HG03442 (cell line): ENCODE data around the gene APOB.

Source experiments
- ATAC-seq: cut with Tn5 transposase; IDR thresholded peaks from one replicate; pipeline ENCODE4 v1.9.1; 2021; ENCODE audit warnings: mild to moderate bottlenecking, moderate library complexity; ENCODE audit not compliant: unreplicated experiment

The APOB gene

DNA sequence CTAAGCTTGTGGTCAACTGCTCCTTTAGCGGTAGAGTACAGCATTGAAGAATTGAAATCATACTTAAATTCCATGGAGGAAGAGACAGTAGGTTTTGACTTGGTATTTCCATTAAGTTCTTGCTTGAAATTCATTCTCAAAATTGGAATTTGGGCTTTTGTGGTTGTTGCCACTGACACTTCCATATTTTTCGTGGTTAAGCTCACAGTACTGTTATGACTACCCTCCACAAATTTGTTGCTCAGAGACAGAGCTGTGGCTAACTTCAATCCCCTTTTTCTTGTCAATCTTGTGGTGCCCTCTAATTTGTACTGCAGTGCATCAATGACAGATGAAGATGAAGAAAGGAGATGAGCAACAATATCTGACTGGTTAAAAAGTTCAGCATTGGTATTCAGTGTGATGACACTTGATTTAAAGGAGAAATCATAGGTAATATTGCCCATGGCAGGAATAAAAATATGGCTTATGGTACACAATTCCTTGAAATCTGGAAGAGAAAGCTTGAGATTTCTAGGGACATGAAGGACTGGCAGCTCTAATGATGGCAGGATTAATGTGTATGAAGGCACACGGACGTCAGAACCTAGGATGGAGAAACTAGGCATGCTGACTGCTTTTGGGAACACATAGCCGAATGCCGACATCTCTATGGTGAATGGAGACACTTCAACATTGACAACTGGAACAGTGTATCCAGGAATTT, 37.3 kb downstream of the APOB start:
- no peak for ATAC-seq

DNA sequence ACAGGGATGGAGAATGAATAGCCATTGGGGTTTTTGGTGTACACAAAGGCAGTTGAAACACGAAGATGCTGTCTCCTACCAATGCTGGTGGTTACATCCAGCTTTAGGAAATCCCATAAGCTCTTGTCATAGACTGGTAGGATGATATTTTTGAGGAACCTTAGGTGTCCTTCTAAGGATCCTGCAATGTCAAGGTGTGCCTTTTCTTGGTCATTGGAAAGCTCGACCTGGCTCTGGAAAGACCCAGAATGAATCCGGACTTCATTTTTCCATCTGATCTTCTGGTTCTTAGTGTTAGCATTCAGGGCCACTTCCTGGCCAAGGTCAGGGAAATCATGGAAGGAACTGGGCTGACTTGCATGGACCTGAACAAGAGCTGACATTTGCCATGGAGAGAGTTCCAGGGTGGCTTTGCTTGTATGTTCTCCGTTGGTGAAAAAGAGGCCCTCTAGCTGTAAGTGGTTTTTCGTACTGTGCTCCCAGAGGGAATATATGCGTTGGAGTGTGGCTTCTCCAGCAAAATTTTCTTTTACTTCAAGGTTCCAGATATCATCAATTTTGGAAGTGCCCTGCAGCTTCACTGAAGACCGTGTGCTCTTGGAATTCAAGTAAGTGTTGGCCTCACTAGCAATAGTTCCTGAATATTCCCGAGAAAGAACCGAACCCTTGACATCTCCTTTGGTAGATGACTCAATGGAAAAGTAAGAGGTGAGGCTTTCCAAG, 38.0 kb downstream of the APOB start:
- no peak for ATAC-seq

DNA sequence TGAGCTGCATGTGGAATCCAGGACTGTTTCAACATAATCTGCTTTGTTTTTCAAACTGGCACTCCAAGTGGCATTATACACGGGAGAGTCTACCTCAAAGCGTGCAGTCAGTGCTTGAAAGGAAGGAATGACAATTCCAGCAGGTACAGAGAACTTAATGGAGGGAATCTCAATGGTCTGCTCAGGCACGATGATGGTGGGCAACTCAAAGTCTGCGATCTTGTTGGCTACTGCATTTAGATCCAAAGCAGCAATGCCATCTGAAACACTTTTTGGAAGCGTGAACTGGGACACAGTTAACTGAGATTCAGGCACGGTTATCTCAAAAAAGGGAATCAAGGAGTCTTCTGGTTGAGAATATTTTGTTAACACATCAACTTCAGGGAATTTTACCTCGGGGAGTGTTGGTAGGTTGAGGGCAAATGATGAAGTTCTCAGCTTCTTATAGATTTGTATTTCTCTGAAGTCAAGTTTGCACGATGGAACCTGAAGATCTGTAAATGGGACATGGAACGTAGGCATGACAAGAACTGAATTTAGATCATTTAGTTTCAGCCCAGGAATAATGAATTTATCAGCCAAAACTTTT, 38.7 kb downstream of the APOB start:
- no peak for ATAC-seq

DNA sequence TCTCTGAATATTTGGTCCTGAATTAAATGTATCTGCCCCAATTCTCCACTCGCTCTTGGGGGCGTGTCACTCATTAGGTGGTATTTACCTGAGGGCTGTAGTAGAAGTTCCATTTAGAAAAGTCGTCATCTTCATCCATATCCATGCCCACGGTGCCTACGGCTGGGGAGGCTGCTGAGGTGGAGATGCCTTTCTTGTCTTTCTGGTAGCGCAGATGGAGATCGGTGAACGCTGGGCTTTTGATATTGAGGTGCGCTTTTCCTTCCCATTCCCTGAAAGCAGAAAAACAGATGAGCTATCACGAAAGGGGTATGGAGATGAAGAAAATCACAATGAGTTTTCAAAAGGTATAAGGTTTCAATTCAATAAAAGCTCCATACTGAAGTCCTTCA, 39.7 kb downstream of the APOB start:
- ATAC-seq = no peak

DNA sequence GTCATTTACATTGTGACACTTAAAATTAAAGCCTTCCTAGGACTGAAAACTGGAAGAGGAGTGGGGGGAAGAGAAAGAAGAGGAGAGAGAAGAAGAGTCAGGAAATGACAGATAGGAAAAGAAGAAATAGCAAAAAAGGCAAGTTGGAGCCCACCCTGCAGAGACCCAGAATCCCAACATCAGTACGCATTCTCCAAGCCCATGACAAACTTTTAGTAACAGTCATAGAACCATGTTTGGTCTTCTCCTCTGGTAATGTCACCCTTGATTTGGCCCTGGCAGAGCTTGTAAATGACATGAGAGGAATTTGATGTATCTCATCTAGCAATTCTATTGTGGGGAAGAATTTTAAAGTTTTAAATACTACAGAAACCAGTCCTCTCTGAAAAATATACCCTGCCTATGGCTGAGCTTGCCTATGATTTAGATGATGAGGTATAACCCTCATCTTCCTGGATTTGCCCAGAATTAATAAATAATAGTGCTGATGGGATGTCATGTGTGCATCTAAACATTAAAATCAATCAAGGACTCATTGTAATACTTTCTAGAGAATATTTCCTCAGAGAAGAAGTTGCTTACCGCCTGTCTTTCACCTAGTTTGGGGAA, 40.2 kb downstream of the APOB start:
- ATAC-seq = no peak

DNA sequence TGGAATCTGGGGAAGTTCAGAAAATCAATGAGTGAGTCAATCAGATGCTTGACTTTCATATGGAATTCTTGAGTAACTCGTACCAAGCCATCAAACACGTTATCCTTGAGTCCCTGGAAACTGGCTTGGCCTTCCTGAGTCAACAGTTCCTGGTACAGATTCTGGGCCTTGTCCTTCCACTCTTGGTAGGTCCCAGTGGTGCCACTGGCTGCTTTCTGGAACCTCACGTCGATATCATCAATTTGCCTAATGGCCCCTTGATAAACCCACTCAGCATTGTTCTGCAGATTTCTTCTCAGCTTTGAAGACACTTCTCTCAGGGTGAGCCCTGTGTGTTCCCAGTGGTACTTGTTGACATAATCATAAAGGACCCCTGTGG, 41.1 kb downstream of the APOB start:
- ATAC-seq = no peak

DNA sequence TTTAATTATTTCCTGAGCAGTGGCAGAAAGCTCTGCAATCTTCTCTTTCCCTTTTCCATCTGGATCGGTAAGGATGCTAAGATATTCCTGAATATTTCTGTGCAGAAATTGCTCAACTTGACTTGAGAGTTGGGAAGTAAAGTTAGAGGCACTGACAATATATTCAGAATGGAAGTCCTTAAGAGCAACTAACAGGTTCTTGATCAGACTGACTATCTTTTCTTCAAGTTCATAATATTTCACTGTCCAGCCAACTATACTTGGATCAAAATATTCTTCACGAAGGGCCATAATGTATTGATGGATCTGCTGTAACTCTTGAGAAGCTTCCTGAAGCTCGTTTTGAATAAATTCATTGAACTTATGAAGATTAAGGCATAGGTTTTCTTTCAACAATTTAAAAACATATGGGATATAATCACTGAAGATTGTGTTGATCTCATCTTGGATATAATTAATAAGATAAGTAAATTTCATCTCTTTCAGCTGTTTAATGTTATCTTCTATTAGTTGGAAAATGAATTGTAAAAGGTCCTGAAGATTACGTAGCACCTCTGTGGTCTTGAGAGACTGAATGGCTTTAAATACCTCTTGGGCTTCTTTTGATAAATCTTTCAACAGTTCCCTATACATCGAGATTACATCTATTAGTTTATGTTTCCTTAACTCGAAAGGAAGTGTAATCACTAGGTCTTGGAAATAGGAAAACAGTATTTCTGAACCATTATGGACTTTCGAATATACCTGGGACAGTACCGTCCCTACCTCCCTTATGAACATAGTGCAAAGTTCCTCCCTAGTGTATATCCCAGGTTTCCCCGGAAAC, 41.7 kb downstream of the APOB start:
- no peak for ATAC-seq

DNA sequence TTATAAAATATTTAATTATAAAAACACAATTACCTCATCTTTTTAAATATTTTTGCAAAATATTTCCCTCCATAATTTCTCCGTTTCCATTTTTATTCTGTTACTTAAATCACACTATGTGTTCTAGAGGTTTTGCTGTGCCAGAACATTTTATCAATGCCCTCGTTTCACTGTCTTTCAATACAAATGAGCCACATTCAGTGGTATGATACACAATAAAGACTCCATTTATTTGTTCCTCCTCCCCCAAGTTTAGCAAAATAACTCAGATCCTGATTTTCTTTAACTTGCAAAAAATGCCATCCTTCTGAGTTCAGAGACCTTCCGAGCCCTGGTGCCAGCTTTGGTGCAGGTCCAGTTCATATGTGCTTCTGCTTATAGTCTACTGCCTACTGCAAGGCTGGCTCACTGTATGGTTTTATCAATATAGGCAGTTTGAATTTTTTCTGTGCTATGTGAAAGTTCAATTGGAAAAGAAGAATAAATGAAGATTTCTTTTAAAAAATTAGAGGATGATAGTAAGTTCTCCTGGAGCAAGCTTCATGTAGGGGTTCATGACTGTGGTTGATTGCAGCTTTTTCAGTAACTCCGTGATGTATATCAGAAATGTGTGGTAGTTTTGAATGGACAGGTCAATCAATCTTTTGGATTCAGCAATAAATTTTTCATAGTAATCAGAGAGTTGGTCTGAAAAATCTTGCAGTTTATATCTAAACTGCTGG, 42.5 kb downstream of the APOB start:
- ATAC-seq = no peak

DNA sequence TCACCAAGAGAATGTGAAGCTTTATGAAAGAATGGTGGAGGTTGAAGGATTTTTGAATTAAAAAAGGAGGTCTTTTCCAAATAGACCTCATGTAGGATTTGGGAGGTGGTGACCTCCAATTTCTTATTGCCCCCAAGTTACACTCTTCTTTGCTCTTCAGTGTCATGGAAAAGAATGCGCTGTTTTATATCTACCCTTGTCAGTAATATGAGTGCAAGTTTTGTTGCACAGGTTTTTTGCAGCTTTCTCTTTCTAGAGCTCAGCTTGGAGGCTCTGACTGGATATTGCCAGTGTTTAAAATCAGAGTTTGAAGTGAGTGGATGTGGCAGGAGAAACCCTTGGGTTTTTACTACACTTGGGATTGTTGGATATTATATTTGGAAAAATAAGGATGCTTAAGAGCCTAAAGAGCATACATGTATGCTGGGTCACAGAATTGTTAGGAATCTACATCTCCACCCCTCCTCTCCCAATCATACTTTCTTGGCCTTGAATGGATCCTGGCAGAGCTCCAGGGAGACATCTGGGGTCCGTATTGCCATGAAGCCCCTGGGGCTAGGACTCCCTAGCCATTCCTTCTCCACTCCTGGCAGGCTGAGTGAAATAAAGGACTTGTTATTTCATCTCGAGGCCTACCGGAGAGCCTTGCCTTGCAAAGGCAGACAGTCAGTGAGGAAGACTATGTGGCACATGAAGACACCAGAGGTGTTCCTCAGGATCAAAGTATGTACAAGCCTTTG, 43.8 kb downstream of the APOB start:
- no peak for ATAC-seq

DNA sequence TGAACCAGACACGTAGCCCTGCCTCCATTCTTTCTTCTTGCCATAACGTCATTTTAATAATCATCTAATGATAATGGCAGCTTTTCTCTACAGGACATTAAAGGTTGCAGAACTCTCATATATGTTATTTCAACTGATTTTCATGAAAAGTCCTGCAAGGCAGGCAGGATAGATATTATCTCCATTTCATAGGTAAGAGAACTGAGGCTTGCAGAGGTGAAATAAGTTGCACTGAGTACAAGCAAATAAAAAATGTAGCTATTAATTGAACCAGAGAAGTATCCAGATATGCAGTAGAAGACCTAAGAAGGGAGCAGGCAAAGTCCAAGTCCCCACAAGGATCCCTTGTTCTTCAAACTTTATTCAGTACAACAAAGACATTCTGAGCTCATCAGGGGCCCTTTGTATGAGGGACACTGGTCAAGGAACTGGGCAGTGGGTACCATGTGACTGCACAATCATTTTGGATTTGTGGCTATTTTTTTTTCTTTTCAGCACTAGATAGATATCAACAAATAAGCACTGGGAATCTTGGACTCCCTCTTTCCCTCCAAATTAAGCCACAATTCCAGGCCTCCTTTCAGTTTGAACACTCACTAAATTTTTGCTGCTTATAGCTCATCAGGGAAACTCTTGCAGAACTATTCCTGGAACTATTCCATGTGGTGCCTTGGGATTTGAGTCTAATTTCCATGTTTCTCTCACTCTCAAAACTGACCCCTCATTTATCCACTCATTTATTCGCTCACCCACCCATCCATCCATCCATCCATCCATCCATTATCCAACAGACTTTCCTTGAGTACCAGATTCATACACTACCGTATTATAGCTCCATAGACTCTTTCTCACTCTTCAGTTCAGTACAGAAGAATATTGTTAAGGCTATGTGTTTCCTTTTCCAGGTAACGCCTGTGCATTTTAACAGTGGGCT, 44.6 kb downstream of the APOB start:
- ATAC-seq = no peak

DNA sequence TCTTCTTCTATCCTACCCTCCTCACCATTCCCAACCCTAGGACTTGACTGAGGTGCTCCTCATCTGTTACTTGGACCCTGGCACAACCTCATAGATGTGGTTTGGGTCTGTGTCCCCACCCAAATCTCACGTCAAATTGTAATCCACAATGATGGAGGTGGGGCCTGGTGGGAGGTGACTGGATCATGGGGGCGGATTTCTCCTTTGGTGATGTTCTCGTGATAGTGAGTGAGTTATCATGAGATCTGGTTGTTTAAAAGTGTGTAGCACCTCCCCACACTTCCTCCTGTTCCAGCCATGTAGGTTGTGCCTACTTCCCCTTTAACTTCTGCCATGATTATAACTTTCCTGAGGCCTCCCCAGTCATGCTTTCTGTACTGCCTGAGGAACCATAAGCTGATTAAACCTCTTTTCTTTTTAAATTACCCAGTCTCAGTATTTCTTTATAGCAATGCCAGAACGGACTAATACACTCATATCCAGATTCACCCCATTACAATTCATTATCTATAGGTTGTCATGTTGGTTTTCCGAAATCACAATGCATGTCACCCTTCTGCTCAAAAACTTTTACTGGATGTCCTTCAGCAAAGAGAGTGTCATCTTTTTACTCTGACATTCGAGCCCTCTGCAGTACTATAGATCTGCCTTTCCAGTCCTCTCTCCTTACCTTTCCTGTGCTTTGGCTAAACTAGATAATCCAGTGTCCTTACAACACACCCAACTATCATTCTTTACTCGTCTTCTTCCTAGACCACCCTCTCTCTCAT, 45.7 kb downstream of the APOB start:
- no peak for ATAC-seq

DNA sequence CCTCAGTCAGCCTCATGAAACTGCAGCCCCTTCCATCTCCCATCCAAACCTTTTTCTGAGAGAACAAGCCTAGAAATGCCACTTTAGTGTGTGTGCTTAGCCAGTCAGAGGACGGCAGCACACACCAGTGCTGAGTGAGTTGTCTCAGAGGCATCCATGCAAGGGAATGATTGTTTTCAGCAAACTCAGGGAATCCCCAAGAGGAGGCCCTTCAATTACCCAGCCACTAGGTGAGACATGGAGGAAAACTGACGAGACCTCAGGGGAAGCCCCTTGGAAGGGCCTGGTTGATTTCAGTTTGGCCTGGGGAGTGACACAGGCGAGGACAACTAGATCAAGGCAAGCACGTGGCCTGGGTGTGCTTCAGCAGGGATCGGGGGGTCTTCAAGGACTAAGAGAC, 49.7 kb downstream of the APOB start:
- peak; percentile 34 for ATAC-seq

DNA sequence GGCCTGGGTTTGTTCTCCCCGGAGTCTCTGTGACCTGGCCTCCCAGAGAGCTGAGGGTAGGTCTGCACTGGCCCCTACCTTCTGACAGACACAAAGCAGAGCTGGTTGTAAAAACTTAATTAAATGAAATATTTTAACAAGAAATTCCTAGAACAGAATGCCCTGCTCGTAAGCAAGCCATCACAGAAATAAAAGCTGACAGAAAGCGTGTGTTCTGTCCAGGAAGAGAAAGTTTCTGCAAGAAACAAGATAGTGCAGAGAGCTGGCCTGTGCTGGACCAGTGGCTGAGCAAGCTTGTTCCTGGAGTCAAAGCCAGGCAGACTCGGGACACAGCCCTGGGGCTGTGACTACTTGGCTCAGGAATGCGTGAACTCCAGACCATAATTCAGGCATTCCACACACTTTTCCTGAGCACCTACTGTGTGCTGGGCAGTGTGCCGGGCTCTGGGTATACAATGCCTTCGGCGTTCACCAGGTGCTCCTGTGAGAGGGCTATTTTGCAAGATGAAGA, 51.6 kb downstream of the APOB start:
- no peak for ATAC-seq

DNA sequence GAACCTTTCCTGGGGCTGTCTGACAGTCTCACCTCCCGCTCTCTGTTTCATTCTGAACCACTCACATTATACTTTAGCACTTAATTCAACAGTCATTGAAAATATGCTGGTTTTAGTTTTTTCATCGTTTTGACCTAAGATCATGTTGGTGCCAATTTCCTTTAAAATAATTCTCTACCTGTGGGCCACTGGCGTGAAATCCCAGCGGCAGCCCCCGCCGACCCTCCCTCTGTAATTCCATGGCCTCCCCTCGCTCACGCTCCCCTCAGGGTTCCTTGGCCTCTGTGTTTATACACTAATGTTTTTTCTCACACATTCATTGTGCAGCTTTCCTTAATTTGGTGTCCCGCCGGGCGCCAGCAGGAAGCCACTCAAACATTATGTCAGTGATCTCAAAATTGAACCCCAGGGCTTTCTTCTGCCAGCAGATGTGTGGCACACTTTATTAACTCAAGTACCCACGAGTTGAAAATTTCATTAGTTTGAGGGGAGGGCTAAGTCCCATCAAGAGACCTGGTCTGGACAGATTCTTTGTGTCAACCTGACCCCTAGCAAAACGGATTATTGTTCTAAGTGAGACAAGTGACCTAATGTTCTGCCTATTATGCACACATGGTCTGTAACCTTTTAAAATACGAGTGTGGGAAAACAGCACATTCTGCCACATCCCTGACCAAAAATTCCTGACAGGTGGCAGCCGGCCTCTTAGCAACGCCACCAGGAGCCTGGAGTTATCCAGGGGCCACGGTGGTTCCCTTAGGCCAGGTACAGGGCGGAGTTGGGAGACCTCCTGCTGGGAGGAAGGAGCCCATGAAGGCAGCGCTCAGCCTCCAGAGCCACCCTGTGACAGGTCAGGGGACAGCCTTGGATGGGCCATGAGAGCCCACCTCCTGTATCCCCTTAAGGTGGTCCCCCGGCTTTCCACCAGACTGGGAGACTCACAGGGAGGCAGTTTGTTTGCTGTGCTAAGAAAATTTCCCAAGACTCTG, 53.1 kb downstream of the APOB start:
- no peak for ATAC-seq

DNA sequence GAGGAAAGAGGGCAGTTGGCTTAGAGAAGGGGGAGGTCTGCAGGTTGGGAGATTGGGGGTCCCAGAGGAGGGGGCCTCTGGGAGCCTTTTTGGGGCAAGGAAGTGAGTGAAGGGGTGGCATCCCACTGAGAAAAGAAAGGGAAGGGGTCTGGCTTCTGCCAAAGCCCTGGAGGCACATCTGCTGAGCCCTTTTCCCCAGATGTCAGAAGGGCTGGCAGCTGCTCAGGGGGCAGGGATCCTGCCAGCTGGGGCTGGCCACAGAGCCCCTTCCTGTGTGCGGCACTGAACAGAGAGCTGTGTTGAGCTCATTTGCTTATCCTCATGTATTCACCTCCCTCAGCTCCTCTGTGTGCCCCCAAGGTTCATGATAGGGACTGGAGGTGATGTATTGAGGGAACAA, 54.5 kb downstream of the APOB start:
- ATAC-seq = no peak

DNA sequence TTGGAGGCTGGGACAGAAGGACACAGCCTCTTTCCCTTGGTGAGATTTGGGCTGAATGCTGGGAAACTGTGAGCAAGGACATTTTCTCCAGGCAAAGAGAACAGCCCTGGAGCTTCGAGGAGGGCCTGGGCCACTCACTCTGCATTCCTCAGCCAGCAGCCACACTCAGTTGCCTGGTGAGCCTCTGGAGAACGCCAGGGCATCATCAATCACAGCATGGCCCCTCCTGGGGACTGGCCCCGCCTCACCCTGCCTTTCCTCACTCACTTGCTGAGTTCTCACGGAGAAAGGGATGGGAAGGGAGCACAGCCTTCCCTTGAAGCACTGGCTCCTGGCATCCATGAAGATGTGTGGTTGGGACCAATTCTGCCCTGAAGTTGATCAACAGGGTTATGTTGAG, 55.0 kb downstream of the APOB start:
- no peak for ATAC-seq
